Endothelial cell (in vitro differentiated cells): ENCODE data around the gene ARHGEF19. TPM values are rescaled to one million over a fixed set of nuclear protein-coding genes. Genes with fewer than 3 reads are reported as not detected.

Experiments used
- DNase-seq: peaks from one replicate; pipeline ENCODE4 v3.0.0; 2021; ENCODE audit warnings: low spot score
- H3K27ac Mint-ChIP-seq: one replicate; pipeline ENCODE4 v1.8.0; 2021; ENCODE audit warnings: mixed read lengths, inconsistent platforms; ENCODE audit not compliant: unreplicated experiment
- H3K27me3 Mint-ChIP-seq: one replicate; pipeline ENCODE4 v1.8.0; 2021; ENCODE audit warnings: mild to moderate bottlenecking, moderate library complexity, mixed read lengths, inconsistent platforms; ENCODE audit not compliant: unreplicated experiment
- H3K36me3 Mint-ChIP-seq: one replicate; pipeline ENCODE4 v1.8.0; 2021; ENCODE audit warnings: mild to moderate bottlenecking, low read depth, mixed read lengths, inconsistent platforms; ENCODE audit not compliant: unreplicated experiment
- H3K4me1 Mint-ChIP-seq: one replicate; pipeline ENCODE4 v1.8.0; 2021; ENCODE audit warnings: mild to moderate bottlenecking, mixed read lengths, inconsistent platforms; ENCODE audit not compliant: unreplicated experiment
- H3K4me3 Mint-ChIP-seq: one replicate; pipeline ENCODE4 v1.8.0; 2021; ENCODE audit warnings: mild to moderate bottlenecking, mixed read lengths, inconsistent platforms; ENCODE audit not compliant: unreplicated experiment
- H3K9me3 Mint-ChIP-seq: one replicate; pipeline ENCODE4 v1.8.0; 2021; ENCODE audit warnings: mixed read lengths, inconsistent platforms; ENCODE audit not compliant: unreplicated experiment
- CTCF ChIP-seq: fragments of 200-600 bp; sonication (generic); IDR thresholded peaks from one replicate; pipeline ENCODE4 v1.5.0; 2021; ENCODE audit warnings: antibody characterized with exemption; ENCODE audit not compliant: unreplicated experiment
- total RNA-seq: library from RNA; stranded (reverse); fragmentation: NEBNext Ultra II Directional; extraction: Animal tissue kit (Norgen Biotek cat#: 25700); gene quantifications from one replicate; pipeline ENCODE4 v1.2.1, GENCODE V29; 2021; ENCODE audit not compliant: unreplicated experiment

The ARHGEF19 gene
- total RNA-seq, 1 donor from 2014 or later: 14.0 TPM

DNA sequence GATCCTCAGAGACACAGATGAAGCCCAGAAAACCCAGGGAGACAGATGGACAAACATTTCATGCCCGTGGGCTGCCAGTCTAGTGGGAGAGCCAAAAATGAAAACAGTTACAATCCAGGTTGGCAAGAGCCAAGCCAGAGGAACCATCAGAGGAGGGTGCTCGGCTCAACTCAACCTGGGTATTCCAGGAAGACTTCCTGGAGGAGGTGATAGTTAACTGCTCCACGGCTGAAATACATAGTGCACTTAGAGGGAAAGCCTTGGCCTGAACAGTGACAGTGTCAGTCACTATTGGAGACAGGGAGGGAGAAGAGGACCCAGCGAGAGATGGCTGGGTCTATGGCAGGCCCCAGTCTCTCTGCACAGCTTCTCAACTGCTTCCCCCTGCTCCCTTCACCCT is 1.9 kb downstream of the ARHGEF19 start:
- Mint-ChIP-seq H3K27ac (no peak overlapping the region), H3K4me3 (no peak overlapping the region), H3K27me3 (peaks cover 10% of the 10 kb centered on the region), H3K9me3 (no peaks in the 10 kb centered on the region), H3K36me3 (peaks cover 5% of the 10 kb centered on the region), H3K4me1 (no peaks in the 10 kb centered on the region)
- no peak for DNase-seq
- no peak for TF ChIP-seq CTCF

GRCh38 chr1:16209847-16210407 is 2.5 kb downstream of the ARHGEF19 start:
- no peak for DNase-seq
- Mint-ChIP-seq H3K36me3 (peaks cover 5% of the 10 kb centered on the region), H3K27me3 (peaks cover 10% of the 10 kb centered on the region), H3K4me3 (no peak overlapping the region), H3K9me3 (no peaks in the 10 kb centered on the region), H3K27ac (no peak overlapping the region), H3K4me1 (no peaks in the 10 kb centered on the region)
- no peak for TF ChIP-seq CTCF

- Mint-ChIP-seq H3K27me3 (peaks cover 10% of the 10 kb centered on the region), H3K36me3 (peaks cover 5% of the 10 kb centered on the region), H3K4me3 (peak overlapping the region; percentile 26), H3K4me1 (no peaks in the 10 kb centered on the region), H3K27ac (peak overlapping the region; percentile 54), H3K9me3 (no peaks in the 10 kb centered on the region)
- no peak for DNase-seq
- TF ChIP-seq CTCF: no peak
Measured at GRCh38 chr1:16209132-16209846, 3.2 kb downstream of the ARHGEF19 start.

DNA sequence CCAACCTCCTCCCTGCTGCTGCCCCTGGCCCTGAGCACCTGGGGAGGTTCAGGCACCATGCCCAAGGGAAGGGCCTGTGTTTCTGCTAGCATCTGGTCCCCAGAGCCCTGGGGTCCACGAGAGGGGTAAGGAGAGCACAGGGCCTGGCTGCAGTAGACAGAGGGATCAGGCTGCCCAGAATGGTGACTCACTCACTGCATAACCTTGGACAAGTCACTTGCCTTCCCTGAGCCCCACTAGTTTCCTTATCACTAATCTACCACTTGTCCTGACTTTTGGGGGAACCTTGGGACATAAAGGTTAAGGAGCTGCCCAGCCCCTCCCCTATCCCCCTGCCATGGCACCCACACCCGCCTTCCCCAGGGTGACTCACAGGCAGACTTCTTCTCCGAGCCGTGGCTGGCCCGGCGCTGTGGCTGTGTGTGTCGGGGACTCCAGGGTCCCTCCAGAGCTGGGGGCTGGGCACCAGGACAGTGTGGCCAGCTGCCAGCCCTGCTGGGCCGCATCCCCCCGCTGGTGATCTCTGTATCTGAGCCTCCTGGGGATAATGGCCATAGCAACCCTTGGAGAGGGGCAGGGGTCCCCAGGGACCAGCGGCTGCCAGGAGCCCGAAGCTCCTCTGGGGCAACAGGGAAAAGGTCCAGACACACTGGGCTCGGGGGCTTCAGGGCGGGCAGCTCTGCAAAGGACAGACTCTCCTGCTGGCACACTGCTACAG is 4.0 kb downstream of the ARHGEF19 start:
- DNase-seq: no peak
- Mint-ChIP-seq H3K27ac (no peak overlapping the region), H3K4me3 (no peak overlapping the region), H3K27me3 (peaks cover 12% of the 10 kb centered on the region), H3K4me1 (peaks cover 3% of the 10 kb centered on the region), H3K9me3 (no peaks in the 10 kb centered on the region), H3K36me3 (peaks cover 8% of the 10 kb centered on the region)
- no peak for TF ChIP-seq CTCF
